Subcutaneous adipose tissue (tissue), 4 donors: ENCODE data around the gene IL22RA1. TPM values are rescaled to one million over a fixed set of nuclear protein-coding genes. Genes with fewer than 3 reads are reported as not detected.

Experiments used
- total RNA-seq, 4 donors: library from RNA; depleted of rRNA; stranded (reverse); fragments of >200 nt; gene quantifications; one replicate each; pipeline ENCODE4 v1.1.0, GENCODE V29; 2016
- TF ChIP-seq, protein P1 (sequence below): fragments of 450-650 bp; IDR thresholded peaks from one replicate; pipeline ENCODE4 v1.5.1; 2016; ENCODE audit warnings: low read depth, mild to moderate bottlenecking, control low read depth, antibody characterized with exemption, moderate library complexity

The IL22RA1 gene
- total RNA-seq, 4 donors from 2014 or later, result 0.19 TPM; not detected in 3

DNA sequence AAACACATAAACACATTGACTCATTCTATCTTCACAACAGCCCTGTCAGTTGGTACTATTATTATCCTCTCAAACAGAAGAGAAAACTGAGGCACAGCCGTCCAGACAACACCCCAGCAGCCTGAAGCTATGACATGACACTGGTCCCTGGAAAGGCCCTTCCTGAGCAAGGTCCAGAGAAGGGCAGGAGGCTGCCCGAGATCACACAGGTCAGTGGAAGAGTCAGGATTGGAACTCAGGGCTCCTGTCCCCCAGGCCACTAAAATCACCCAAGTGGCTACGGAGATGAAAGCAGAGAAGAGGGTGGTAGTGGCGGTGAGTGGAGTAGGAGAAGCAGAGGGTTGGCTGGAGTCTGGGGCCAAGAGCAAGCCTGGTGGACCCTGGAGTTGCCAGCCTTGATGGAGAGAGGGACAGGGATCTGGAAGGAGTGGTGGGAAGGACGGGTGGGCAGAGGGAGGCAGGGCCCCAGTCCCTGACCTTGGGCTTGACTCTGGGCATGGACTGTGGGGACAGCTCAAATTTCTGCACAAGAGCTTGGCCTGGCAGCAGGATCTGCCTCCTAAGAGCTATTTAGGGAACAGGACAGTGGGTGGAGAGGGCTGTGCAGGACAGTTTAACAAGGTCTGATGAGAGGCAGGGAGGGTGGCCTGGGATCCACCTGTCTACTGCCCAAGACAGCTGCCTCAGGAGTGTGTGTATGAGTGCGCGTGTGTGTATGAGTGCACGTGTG, 46.8 kb downstream of the IL22RA1 start:
- TF ChIP-seq, protein P1, sequence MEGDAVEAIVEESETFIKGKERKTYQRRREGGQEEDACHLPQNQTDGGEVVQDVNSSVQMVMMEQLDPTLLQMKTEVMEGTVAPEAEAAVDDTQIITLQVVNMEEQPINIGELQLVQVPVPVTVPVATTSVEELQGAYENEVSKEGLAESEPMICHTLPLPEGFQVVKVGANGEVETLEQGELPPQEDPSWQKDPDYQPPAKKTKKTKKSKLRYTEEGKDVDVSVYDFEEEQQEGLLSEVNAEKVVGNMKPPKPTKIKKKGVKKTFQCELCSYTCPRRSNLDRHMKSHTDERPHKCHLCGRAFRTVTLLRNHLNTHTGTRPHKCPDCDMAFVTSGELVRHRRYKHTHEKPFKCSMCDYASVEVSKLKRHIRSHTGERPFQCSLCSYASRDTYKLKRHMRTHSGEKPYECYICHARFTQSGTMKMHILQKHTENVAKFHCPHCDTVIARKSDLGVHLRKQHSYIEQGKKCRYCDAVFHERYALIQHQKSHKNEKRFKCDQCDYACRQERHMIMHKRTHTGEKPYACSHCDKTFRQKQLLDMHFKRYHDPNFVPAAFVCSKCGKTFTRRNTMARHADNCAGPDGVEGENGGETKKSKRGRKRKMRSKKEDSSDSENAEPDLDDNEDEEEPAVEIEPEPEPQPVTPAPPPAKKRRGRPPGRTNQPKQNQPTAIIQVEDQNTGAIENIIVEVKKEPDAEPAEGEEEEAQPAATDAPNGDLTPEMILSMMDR, result no peak

DNA sequence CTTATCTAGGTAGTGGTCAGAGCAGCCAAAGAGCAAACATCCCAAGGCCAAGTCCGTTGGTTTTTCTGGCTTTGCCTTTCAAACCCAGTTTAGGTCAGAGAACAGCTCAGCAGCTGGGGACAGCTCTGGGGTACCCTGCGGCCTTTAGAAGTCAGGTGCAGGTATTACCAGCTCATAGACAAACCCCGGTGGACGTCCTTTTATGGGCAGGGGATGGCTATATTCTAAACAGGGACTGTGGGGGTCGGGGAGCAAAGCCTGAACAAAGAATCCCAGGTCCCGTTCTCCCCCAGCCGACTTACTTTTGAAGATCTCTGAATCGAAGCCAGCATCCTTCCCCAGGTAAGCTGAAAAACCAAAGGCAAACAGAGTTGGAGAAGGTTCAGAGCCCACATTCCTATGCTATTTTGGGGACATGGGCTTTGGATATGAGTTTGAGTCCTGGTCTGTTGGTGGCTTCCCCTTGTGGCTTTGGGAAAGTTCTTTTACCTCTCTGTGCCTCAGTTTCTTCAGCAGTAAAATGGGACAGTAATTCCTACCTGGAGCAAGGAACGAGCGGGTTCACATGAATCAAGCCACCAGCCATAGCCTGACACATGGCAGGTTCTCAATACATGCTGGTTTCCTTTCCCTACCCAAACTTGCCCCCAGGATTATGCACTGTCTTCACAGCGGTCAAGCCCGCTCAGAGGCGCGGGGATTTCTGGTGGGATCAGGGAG, 47.6 kb downstream of the IL22RA1 start:
- TF ChIP-seq, protein P1, result no peak

DNA sequence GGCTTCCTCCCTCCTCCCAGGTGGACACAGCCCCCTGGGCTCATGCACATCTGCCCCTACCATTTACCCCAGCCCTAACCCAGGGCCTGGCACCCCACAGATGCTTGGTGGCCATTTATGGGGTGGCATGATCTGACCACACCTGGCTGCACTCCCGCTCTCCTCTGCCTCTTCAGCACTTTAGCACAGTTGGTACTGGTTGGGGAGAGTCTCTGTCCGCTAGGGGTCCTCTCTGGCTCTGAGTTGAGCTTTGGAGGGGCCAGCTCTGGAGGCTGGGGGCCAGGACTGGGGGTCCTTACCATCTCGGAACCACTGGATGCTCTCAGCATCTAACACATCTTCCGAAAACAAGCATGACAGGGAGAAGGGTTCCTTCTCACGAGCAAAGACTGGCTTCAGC, 48.4 kb downstream of the IL22RA1 start:
- TF ChIP-seq, protein P1, result no peak

DNA sequence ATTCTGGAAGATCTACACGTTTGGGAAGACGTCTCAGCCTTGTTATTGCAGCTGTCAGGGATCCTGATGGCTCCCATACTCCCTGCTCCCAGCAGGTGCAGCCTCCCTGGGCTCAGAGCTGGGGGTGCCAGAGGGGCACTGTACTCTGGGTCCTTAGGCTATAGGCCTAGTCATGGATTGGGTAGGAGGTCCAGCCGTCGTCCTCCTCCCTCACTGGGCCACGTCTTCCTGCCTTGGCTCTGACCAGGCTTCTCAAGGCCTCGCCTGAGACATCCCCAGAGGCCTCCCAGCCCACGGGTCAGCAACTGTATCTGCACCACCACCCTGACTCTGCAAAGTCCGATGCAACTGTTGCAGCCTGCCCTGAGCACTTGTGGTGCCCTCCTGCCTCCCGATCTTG, 49.2 kb downstream of the IL22RA1 start:
- TF ChIP-seq, protein P1, result no peak

DNA sequence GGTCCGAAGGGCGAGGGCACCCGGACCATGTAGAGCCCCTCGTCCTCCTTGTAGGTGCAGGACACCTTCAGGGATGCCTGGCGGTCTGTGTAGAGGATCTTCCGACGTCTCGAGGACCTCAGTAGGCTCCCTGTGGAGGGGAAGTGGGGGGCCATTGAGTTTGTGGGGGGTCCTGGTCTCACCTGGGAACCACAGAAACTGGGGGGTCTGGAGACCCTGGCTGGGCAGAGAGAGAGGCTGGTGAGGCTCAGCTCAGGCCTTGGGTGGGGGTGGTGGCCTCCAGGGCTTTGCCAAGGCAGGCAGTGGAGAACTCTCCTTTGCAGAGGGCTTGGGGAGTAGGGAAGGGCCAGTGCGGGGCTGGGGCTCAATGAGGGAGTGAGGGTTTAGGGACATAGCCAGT, 50.0 kb downstream of the IL22RA1 start:
- TF ChIP-seq, protein P1, result no peak

DNA sequence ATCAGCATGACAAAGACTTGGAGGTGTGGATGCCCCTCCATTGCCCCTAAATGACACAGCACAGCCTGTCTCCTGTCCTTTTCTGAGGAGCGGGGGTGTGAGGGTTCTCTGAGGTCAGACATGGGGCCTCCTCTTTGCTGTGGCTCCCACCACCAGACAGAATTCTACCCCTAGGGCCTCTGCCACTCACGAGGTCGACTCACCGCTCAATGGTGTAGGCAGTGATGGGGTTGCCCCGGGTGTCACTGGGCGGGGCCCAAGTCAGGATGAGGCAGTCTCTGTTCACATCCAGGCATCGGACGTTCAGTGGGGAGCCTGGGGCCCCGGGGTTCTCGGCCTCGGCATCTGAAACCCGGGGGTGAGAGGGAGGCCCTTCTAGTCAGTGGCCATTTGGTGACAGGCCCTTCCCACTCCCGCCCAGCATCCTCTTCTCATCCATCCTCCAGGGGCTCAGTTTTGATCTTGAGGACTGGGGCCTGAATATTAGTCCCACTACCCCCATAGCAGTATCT, 50.9 kb downstream of the IL22RA1 start:
- TF ChIP-seq, protein P1, result no peak

DNA sequence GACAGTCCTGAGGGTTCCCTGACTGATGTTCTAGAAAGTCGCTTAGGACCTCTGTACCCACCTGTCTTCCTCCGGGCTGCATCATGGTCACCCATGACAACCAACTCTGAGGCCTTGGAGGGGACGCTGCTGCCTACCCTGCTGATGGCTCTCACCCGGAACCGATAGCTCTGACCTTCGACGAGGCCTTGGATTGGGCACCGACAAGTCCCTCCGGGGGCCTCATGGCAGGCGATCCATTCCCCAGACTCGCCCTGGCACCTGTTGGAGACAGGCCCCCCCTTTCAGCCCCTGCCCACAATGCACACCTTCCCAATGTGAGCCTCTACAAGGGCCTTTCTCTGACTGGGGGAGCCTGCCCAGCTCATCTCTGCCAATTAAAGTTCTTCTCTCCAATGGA, 52.2 kb downstream of the IL22RA1 start:
- TF ChIP-seq, protein P1, result no peak
